Neutrophil (primary cell): Measurements from ENCODE around the gene CREB3L2.
A peak's percentile ranks its signal among the peaks of the same experiment; 100 is the strongest.

Experiments used
- H3K27ac ChIP-seq: fragments of 200-600 bp; sonication (generic); 2 replicates; pipeline ENCODE4 v1.5.1; 2016; ENCODE audit warnings: mild to moderate bottlenecking, moderate library complexity
- H3K27me3 ChIP-seq: fragments of 200-600 bp; sonication (generic); 2 replicates; pipeline ENCODE4 v1.6.0; 2016; ENCODE audit warnings: mild to moderate bottlenecking
- H3K36me3 ChIP-seq: fragments of 200-600 bp; sonication (generic); 2 replicates; pipeline ENCODE4 v1.5.1; 2017
- H3K4me1 ChIP-seq, 2 experiments: fragments of 200-600 bp in 1 of 2; sonication (generic) in 1 of 2; 1 replicate in 1 of 2; 2 replicates in 1 of 2; pipeline versions ENCODE4 v1.5.1 to v1.6.1; 2013 to 2016; ENCODE audit warnings: low read depth in 1 of 2, low read length in 1 of 2, mild to moderate bottlenecking in 1 of 2, moderate library complexity in 1 of 2; ENCODE audit not compliant: control insufficient read depth in 1 of 2, insufficient read depth in 1 of 2
- H3K4me3 ChIP-seq, 2 experiments: fragments of 200-600 bp in 1 of 2; sonication (generic) in 1 of 2; 1 replicate in 1 of 2; 2 replicates in 1 of 2; pipeline ENCODE4 v1.5.1; 2013 to 2016; ENCODE audit warnings: low read depth in 1 of 2, low read length in 1 of 2, mild to moderate bottlenecking in 1 of 2, moderate library complexity in 1 of 2
- H3K9me3 ChIP-seq: fragments of 200-600 bp; sonication (generic); 2 replicates; pipeline ENCODE4 v1.5.1; 2016
- TF ChIP-seq, protein P1 (sequence below): fragments of 200-600 bp; sonication (generic); IDR thresholded peaks from 2 replicates; pipeline ENCODE4 v1.5.1; 2016; ENCODE audit warnings: antibody characterized with exemption

Gene CREB3L2

DNA sequence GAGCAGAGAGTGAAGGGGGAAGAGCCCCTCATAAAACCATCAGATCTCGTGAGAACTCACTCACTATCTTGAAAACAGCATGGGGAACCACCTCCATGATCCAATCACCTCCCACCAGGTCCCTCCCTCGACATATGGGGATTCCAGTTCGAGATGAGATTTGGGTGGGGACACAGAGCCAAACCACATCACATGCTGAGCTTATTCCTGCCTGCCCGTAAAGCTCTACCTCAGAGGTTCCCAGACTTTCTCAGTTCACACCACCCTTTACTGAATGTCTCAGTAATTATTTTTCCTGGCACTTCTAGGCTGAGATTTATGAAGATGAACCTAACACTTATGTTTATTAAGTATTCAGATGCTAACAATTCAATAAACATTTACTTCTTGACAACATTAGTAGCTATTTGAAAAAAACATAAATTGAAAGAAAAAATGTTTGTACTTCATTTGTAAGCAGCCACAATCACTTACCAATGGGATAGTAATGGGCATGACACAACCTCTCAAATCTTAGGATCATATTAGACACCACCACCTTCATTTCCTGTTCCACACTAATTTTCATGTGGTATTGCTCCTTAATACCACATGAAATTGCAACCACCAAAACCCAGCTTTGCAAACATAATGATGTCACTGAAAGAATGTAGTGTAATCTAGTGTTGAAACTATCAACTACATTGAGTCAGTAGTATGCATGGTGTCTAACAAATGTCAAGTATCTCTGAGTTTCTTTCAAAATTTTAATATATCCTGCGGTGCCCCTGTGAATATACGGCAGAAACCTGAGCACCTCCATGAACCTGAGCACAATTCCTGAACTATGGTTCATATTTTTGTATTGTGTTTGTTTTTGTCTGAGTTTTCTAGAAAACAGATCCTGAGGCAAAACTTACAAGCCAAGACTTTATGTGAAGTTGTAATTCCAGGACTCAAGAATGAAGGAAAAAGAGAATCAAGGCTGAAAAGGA is 150.6 kb downstream of the CREB3L2 start:
- Histone ChIP-seq H3K36me3 (no peaks in the 10 kb centered on the region), H3K27ac (no peak overlapping the region), H3K9me3 (no peaks in the 10 kb centered on the region), H3K27me3 (peaks cover 44% of the 10 kb centered on the region), H3K4me3 (no peak overlapping the region), H3K4me1 (peaks cover 5 to 10% of the 10 kb centered on the region in 2 experiments)
- TF ChIP-seq, protein P1, sequence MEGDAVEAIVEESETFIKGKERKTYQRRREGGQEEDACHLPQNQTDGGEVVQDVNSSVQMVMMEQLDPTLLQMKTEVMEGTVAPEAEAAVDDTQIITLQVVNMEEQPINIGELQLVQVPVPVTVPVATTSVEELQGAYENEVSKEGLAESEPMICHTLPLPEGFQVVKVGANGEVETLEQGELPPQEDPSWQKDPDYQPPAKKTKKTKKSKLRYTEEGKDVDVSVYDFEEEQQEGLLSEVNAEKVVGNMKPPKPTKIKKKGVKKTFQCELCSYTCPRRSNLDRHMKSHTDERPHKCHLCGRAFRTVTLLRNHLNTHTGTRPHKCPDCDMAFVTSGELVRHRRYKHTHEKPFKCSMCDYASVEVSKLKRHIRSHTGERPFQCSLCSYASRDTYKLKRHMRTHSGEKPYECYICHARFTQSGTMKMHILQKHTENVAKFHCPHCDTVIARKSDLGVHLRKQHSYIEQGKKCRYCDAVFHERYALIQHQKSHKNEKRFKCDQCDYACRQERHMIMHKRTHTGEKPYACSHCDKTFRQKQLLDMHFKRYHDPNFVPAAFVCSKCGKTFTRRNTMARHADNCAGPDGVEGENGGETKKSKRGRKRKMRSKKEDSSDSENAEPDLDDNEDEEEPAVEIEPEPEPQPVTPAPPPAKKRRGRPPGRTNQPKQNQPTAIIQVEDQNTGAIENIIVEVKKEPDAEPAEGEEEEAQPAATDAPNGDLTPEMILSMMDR, result no peak

DNA sequence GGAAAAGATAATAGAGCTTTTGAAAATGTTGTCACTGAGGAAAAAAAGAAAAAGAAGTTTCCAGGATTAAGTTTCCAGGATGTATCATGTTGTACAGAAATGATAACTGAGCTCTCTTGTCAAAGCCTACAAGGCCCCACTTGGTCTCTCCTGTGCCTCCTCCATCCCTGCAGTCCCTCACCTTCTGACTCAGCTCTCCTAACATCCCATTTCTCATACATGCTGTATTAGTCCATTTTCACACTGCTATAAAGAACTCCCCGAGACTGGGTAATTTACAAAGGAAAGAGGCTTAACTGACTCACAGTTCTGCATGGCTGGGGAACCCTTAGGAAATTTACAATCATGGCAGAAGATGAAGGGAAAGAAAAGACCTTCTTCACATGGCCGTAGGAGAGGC is 151.3 kb downstream of the CREB3L2 start:
- Histone ChIP-seq H3K27me3 (peaks cover 51% of the 10 kb centered on the region), H3K9me3 (no peaks in the 10 kb centered on the region), H3K4me3 (no peak overlapping the region), H3K36me3 (no peaks in the 10 kb centered on the region), H3K27ac (no peak overlapping the region), H3K4me1 (peaks cover 5 to 14% of the 10 kb centered on the region in 2 experiments)
- TF ChIP-seq, protein P1, result no peak

DNA sequence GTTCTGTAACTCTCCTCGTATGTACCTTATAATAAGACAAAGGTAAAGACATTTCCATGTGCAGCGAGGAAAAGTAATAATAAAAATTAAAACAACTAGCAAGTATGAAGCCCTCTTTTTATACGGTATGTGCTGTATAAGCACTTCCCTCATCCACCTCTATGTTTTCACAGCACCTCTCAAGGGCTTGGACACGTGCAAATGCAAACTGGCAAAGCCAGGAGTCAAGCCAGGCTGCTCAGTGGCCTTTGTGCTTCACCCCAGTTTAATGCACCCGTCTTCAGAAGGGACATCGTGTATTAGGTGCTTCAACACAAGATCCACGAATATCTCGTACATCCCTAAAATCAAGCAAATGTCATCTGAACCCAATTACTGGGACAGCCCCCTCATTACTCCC is 153.8 kb downstream of the CREB3L2 start:
- TF ChIP-seq, protein P1, result no peak
- Histone ChIP-seq H3K9me3 (no peaks in the 10 kb centered on the region), H3K4me3 (no peak overlapping the region), H3K4me1 (peaks cover 5 to 14% of the 10 kb centered on the region in 2 experiments), H3K36me3 (no peaks in the 10 kb centered on the region), H3K27me3 (peaks cover 76% of the 10 kb centered on the region), H3K27ac (no peak overlapping the region)

DNA sequence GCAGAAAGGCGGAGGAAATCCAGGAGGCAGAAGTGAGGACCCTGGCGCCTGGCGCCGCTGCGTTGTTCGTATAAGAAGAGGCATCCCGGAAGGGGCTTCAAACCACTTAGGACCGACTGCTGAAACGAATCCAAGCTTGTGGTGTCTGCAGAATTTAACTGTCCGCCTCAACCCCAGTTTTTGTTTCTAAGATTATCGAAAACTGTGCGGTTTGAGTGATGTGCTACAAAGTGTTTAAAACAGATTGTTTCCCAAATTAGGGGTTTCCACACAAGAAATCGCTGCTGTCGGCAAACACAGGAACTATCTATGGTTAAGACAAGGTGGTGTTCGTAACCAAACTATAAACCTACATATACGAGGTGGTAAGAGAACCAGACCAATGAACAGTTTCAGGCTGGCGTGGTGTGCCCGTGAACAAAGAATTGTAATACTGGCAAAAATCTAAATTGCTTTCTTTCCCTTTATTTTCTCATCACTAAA is 154.3 kb downstream of the CREB3L2 start:
- TF ChIP-seq, protein P1, result no peak
- Histone ChIP-seq H3K27ac (no peak overlapping the region), H3K9me3 (no peaks in the 10 kb centered on the region), H3K27me3 (peaks cover 81% of the 10 kb centered on the region), H3K4me3 (peak overlapping the region in 1 of 2 experiments; percentile 24), H3K4me1 (peaks cover 5 to 14% of the 10 kb centered on the region in 2 experiments), H3K36me3 (no peaks in the 10 kb centered on the region)

DNA sequence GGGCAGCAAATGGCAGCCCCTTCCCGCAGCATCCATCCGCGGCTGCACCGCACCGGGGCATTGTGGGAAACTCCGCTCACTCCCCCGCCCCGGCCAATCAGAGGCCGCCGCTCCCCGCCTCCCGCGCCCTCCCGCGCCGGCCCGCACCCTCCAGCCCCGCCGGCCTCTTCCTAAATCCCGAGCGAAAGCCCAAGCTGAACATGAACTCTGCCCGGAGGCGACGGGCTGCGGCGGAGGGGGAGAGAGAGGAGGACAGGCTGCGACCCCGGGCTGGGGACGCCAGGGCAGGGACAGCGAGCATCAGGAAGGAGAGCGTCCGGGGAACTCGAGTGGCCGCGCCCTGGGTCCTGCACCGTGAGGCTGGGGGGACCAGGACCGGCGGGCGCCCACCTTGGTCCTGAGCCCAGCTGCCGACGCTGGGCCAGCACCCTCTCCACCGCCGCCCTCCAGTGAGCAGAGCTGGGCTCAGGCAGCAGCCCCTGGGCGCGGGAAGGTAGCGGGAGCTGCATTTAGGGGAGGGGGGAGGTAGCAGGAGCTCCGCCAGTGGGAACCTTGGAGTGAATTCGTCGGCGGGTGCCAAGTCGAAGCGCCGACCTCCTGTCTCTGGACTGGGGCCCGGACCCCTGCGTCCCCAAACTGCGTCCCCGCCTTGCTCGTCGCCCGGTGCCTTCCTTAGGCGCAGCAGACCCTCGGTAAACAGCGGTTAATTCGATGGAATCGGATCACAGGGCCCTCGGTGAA is 154.9 kb downstream of the CREB3L2 start, which contains the start of gene DGKI:
DGKI (minus strand) TSS at position 148 of the 741 bp plus-strand sequence.
- TF ChIP-seq, protein P1, result no peak
- H3K27me3 ChIP-seq, result peaks cover 87% of the 10 kb centered on the region
- H3K36me3 ChIP-seq, result no peaks in the 10 kb centered on the region
- H3K9me3 ChIP-seq, result no peaks in the 10 kb centered on the region
- H3K4me1 ChIP-seq, result peaks cover 5 to 14% of the 10 kb centered on the region in 2 experiments
- H3K27ac ChIP-seq, result no peak within 1 kb of the TSS
- H3K4me3 ChIP-seq, result peak within 1 kb of the TSS in 1 of 2 experiments; percentile 24
